ENCODE results near the gene STAT5A. TPM values are rescaled to one million over a fixed set of nuclear protein-coding genes. Genes with fewer than 3 reads are reported as not detected.
"Not testable (repeated sequence)": the region's sequence is repeated elsewhere in the genome, so short reads cannot be mapped to it uniquely, and the experiment has no call there.

STAT5A gene
- total RNA-seq, 1 donor, result 25.2 TPM

DNA sequence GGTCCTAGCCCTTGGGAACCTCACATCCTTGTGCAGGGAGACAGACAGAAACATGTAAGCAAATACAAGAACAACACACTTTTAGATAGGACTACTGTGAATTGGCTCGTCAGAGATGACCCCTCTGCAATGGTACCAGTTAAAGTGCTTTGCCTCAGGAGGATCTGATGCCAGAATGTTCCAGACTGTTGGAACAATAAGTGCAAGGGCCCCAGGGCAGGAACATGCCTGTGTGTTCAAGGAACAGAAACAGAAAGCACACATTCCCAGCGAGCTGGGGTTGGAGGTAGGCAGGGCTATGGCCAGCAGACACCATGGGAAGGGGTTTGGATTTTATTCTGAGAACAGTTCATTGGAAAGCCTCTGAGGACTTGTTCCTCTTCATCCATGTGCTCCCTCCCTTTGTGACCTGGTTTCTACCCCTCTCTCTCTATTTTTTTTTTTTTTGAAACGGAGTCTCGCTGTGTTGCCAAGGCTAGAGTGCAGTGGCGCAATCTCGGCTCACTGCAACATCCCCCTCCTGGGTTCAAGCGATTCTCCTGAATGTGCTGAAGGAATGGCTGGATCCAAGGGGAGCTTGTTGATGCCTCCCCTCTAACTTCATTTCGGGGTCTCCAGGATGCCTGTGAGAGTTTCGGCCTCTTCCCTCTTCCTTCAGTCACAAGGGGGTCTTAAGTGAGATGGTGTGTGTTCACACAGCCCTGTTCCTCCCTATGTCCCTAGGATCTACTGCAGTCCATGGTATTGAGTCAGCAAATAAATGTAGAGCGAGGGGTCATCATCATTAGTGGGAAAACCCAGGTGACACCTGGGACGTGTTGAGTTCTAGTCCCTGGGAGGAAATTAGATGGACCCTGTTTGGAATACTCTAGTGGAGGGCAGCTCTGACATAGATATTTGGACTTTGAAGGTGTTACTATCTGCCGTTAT, 6.4 kb downstream of the STAT5A start:
- TF ChIP-seq, protein P1, sequence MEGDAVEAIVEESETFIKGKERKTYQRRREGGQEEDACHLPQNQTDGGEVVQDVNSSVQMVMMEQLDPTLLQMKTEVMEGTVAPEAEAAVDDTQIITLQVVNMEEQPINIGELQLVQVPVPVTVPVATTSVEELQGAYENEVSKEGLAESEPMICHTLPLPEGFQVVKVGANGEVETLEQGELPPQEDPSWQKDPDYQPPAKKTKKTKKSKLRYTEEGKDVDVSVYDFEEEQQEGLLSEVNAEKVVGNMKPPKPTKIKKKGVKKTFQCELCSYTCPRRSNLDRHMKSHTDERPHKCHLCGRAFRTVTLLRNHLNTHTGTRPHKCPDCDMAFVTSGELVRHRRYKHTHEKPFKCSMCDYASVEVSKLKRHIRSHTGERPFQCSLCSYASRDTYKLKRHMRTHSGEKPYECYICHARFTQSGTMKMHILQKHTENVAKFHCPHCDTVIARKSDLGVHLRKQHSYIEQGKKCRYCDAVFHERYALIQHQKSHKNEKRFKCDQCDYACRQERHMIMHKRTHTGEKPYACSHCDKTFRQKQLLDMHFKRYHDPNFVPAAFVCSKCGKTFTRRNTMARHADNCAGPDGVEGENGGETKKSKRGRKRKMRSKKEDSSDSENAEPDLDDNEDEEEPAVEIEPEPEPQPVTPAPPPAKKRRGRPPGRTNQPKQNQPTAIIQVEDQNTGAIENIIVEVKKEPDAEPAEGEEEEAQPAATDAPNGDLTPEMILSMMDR (IDR thresholded peaks at IDR 0.05; ENCODE audit: insufficient read depth, low read length), result no peak
- no peak overlapping the region for H3K4me3 ChIP-seq (ENCODE audit: low read depth, low read length)
- no peak for DNase-seq (ENCODE audit: low read depth)

DNA sequence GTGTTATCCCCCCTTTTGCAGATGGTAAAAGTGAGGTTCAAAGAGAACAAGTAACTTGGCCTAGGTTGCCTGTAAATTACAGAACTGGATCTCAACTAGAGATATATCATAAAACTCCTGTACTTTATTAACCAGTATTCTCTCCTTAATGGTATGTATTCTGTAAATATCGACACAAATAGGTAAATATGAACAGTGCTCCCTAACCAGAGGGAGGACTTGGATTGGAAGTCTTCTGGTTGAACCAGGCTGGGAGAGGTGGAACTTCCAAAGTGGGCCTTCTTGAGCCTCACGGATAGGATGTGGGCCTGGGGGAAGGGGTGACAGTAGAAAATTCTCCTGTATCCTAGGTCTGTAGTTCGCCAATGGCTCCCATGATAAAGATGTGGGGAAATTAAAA, 7.7 kb downstream of the STAT5A start:
- DNase-seq (ENCODE audit: low read depth), result no peak
- TF ChIP-seq, protein P1 (IDR thresholded peaks at IDR 0.05; ENCODE audit: insufficient read depth, low read length), result no peak
- H3K4me3 ChIP-seq (ENCODE audit: low read depth, low read length), result no peak overlapping the region

DNA sequence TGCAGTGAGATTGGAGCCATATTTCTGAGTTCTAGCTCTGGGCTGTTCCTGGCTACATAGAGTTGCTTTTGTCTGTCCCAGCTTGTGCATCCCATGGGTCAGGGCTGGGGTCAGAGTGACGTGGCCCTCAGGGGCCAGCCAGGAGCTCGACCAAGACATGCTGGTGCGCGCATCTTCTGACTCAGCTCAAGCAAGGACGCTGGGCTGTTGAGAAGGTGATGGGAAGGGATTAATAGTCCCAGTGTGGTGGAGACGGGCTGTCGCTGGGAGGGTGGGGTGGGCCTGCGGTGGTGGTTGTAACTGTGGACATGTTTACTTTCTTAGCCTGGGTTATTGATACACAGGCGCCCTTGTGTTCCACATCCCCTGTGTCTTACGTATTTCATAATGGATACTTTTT, 9.5 kb downstream of the STAT5A start:
- not testable (repeated sequence) for H3K4me3 ChIP-seq (ENCODE audit: low read depth, low read length); DNase-seq (ENCODE audit: low read depth)

DNA sequence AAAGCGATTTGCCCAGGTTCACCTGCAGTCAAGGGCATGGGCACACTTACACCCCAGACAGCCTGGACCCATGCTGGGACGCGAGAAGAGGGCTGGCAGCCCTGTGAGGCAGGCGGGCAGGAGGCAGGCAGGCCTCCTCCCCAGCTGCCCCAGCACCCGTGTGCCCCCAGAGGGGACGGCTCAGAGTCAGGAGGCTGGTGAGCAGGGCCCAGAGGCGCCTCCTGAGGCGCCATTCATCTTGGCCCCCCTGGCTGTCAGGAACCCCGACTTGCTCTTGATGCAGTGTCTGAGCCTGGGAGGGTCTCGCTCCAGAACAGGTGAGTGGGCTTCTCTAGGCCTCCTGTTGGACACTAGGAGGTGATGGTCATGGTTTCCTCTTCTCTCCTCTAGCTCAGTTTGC, 11.1 kb downstream of the STAT5A start:
- H3K4me3 ChIP-seq (ENCODE audit: low read depth, low read length); DNase-seq (ENCODE audit: low read depth): not testable (repeated sequence)

DNA sequence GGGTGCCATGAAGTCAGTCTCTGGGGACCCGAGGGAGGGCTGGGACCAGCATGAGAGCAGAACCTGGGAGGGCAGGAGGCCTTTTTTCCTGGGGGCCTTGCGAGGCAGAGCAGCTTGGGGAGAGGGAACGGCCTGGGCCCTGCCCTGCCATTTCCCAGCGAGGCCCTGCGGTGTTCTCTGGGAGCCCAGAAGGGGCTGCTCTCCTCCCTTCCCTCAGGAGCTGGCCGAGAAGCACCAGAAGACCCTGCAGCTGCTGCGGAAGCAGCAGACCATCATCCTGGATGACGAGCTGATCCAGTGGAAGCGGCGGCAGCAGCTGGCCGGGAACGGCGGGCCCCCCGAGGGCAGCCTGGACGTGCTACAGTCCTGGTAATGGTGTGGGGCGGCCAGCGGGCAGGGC, 11.6 kb downstream of the STAT5A start:
- not testable (repeated sequence) for H3K4me3 ChIP-seq (ENCODE audit: low read depth, low read length); DNase-seq (ENCODE audit: low read depth)

DNA sequence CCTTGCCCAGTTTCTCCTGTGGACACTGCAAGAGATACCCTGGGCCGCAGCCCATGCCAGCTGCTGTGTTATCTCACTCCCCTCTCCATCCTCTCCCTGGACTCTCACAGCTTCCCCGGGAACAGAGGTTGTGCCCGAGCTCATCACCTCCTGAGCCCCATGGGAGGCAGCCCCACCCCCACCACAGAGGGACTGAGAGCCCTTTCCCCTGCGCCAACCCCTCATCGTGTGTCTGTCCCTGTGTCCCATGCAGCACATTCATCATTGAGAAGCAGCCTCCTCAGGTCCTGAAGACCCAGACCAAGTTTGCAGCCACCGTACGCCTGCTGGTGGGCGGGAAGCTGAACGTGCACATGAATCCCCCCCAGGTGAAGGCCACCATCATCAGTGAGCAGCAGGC, 12.7 kb downstream of the STAT5A start:
- DNase-seq (ENCODE audit: low read depth), result no peak
- TF ChIP-seq, protein P1 (IDR thresholded peaks at IDR 0.05; ENCODE audit: insufficient read depth, low read length), result no peak

DNA sequence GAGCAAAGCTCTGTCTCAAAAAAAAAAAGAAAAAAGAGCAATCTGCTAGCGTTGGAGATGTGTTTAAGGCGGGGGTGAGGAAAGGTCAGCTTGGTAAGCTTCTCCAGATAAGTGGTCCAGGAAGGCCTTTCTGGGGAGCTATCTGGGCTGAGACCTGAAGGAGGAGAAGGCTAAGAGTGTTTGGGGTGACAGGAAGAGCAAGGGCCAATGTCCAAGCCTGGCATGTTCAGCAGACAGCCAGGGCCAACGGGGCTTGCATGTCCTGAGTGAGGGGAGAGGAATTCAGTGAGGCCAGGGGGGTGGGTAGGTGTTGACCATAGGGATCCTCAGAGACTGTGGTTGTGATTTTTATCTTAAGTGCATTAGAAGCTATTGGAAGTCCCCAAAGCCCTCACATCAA, 15.4 kb downstream of the STAT5A start:
- TF ChIP-seq, protein P1 (IDR thresholded peaks at IDR 0.05; ENCODE audit: insufficient read depth, low read length), result no peak
- no peak for DNase-seq (ENCODE audit: low read depth)
- H3K4me3 ChIP-seq (ENCODE audit: low read depth, low read length), result no peak overlapping the region

More for the DNA sequence above, 12.7 kb downstream of the STAT5A start:
- H3K4me3 ChIP-seq (ENCODE audit: low read depth, low read length), result no peak overlapping the region

DNA sequence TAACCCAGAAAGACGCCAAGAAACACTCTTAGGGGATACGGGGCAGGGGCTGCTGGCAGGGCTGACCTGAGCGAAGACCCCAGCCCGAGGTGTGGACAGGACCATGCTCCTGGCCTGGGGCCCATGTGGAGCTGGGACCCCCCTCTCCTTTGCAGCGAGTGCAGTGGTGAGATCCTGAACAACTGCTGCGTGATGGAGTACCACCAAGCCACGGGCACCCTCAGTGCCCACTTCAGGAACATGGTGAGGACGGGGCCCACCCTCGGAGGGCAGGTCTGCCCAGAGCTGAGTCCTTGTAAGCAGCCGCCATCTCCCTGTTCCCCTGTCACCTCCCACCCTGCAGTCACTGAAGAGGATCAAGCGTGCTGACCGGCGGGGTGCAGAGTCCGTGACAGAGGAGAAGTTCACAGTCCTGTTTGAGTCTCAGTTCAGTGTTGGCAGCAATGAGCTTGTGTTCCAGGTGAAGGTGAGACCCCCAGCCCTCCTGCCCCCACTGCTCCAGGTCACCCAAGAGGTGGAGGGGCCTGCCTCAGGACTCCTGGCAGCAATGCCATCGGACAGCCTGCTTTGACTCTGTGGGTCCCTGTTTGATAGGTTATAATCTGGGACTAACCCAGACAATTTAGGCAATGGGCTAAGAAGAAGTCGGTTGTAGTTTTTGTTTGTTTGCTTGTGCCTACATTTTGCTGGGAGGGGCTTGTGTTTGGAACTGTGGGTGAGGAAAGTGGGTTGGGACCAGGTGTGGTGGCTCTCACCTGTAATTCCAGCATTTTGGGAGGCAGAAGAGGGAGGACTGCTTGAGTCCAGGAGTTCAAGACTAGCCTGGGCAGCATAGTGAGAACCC, 16.1 kb downstream of the STAT5A start:
- TF ChIP-seq, protein P1 (IDR thresholded peaks at IDR 0.05; ENCODE audit: insufficient read depth, low read length), result no peak
- DNase-seq (ENCODE audit: low read depth), result no peak
- no peak overlapping the region for H3K4me3 ChIP-seq (ENCODE audit: low read depth, low read length)

DNA sequence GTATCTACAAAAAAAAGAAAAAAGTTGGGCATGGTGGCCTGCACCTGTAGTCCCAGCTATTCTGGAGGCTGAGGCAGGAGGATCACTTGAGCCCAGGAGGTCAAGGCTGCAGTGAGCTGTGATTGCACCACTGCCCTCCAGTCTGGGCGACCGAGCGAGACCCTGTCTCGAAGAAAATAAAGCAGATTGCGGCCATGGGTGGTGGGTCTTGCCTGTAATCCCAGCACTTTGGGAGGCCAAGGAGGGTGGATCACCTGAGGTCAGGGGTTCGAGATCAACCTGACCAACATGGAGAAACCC, 16.7 kb downstream of the STAT5A start:
- H3K4me3 ChIP-seq (ENCODE audit: low read depth, low read length); DNase-seq (ENCODE audit: low read depth): not testable (repeated sequence)

Data from fibroblast of the aortic adventitia (primary cell).